AG04450 (cell line): ENCODE results near the gene NMNAT1. TPM values are rescaled to one million over a fixed set of nuclear protein-coding genes. Genes with fewer than 3 reads are reported as not detected.

Source experiments
- CTCF ChIA-PET: fragments of 300-600, 350-600 bp; formaldehyde crosslinking; extraction: SDS; loops from one replicate; lab custom pipeline; 2022; ENCODE audit warnings: antibody characterized with exemption, inconsistent platforms; lab: Charles Lee
- POLR2A ChIA-PET: fragments of 350-600 bp; formaldehyde crosslinking; extraction: SDS; loops from one replicate; lab custom pipeline; 2021; ENCODE audit warnings: antibody characterized with exemption, inconsistent platforms; lab: Yijun Ruan, JAX
- DNase-seq: peaks from one replicate; pipeline ENCODE4 v3.0.0-alpha.2; 2011; ENCODE audit warnings: low read depth, low spot score
- H3K27ac ChIP-seq: one replicate; pipeline ENCODE4 v1.5.1; 2012; ENCODE audit warnings: low read depth, low read length, control low read depth
- H3K27me3 ChIP-seq: one replicate; pipeline ENCODE4 v1.6.0; 2012; ENCODE audit warnings: low read length; ENCODE audit not compliant: control insufficient read depth, insufficient read depth
- H3K4me3 ChIP-seq: 2 replicates; pipeline ENCODE4 v1.5.1; 2011; ENCODE audit warnings: mild to moderate bottlenecking, low read depth, low read length, control low read depth
- H3K9me3 ChIP-seq: 2 replicates; pipeline ENCODE4 v1.5.1; 2012; ENCODE audit warnings: low read length; ENCODE audit not compliant: control insufficient read depth, insufficient read depth
- polyA plus RNA-seq: library from polyadenylated mRNA; depleted of rRNA; stranded (reverse); fragments of >200 nt; gene quantifications from 2 replicates; pipeline ENCODE4 v1.2.3, GENCODE V29; 2011
- TF ChIP-seq, protein P1 (sequence below): IDR thresholded peaks from 2 replicates; pipeline ENCODE4 v1.5.1; 2011; ENCODE audit warnings: low read depth, low read length, control low read depth, inconsistent platforms

Gene NMNAT1
- polyA plus RNA-seq, 1 experiment: 16.4 TPM

DNA sequence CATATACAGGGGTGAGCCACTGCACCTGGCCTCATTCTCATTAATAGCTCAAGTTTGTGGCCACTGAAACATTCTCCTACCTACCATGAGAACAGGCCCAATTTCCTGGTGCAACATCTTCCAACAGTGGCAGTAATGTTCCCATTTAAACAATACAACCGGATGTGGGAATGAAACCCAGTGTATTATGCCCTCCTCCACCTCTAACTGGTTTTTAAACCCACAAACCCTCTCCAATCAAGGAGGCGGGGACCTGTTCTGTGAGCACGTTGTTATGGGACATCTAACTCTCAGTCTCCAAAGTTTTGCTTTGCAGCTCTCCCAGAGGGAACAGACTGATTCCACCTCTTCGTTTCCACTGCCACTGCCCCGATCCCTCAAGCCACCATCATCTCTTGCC lies 35.8 kb upstream of the NMNAT1 start:
- POLR2A ChIA-PET: no interaction called here
- Histone ChIP-seq H3K9me3 (no peaks in the 10 kb centered on the region), H3K27ac (no peak overlapping the region), H3K4me3 (no peak overlapping the region), H3K27me3 (no peaks in the 10 kb centered on the region)
- no peak for DNase-seq
- TF ChIP-seq, protein P1, sequence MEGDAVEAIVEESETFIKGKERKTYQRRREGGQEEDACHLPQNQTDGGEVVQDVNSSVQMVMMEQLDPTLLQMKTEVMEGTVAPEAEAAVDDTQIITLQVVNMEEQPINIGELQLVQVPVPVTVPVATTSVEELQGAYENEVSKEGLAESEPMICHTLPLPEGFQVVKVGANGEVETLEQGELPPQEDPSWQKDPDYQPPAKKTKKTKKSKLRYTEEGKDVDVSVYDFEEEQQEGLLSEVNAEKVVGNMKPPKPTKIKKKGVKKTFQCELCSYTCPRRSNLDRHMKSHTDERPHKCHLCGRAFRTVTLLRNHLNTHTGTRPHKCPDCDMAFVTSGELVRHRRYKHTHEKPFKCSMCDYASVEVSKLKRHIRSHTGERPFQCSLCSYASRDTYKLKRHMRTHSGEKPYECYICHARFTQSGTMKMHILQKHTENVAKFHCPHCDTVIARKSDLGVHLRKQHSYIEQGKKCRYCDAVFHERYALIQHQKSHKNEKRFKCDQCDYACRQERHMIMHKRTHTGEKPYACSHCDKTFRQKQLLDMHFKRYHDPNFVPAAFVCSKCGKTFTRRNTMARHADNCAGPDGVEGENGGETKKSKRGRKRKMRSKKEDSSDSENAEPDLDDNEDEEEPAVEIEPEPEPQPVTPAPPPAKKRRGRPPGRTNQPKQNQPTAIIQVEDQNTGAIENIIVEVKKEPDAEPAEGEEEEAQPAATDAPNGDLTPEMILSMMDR: no peak
- CTCF ChIA-PET: interaction anchor here (0.9 kb wide), 1 partner anchor 33 kb away, joined by 3 read pairs; no protein-coding TSS in a partner anchor

DNA sequence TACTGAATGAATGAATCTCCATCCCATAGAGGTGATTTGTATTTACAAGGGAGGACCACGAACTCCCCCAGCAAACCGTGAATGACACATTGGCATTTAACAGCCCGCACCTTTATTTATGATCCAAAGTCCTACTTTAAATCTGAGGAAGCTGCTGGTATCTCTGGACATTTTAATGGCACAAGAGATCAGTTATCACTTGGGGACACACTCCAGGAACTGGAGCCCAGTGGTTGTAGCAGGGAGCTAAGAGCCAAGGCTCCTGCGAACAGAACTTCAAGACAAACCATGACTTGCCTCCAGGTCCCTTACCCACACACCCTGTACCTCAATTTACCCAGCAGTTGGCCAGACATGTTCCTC lies 34.4 kb upstream of the NMNAT1 start:
- Histone ChIP-seq H3K27me3 (no peaks in the 10 kb centered on the region), H3K27ac (no peak overlapping the region), H3K4me3 (peak overlapping the region; percentile 83), H3K9me3 (no peaks in the 10 kb centered on the region)
- POLR2A ChIA-PET: interaction anchor here (0.6 to 0.7 kb wide), 2 partner anchors 15 to 19 kb away, joined by 4 to 5 read pairs; no protein-coding TSS in a partner anchor
- TF ChIP-seq, protein P1: no peak
- DNase-seq: no peak
- CTCF ChIA-PET: no interaction called here

DNA sequence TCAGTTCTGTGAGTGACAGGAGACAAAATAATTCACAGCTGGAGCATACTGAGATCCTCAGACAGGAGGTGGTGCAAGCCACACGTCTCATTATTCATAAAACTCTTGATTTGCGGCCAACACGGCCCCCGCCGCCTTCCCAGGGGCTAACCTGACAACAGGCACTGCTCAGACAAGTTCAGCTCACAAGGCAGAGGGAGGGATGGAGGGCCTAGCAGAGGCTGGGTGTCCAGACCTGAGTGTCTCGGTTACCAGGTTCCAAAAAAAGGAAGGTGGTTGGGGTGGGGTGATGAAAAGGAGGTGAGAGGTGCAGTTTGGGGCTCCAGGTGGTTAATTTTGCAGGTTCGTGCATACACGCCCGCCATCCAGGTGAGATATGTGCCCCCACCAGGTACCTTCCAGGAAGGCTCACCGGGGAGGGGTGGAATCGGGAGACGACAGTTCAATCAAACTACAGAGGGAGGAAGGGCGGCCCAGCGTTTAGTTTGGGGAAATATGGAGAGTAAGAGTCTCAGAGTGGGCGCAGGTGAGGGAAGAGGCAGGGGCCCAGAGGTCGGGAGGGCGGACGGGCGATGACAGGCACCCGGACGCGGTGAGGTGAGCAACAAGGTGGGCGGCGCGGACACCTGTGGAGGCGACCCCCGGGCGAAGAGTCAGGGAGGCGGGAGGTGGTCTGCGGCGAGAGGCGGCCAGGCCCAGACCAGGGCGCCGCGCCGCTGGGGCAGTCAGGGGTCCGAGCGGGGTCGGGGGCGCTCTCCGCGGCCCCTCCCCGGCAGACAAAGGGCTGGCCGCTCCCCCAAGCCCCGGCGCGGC lies 33.8 kb upstream of the NMNAT1 start:
- ChIA-PET POLR2A (interaction anchor here (0.6 kb wide), 1 partner anchor 19 kb away, joined by 4 read pairs; no protein-coding TSS in a partner anchor), CTCF (no interaction called here)
- peak overlapping the region; percentile 83 for H3K4me3 ChIP-seq
- H3K27me3 ChIP-seq: no peaks in the 10 kb centered on the region
- no peak for DNase-seq
- TF ChIP-seq, protein P1: no peak
- H3K27ac ChIP-seq: no peak overlapping the region
- H3K9me3 ChIP-seq: no peaks in the 10 kb centered on the region

DNA sequence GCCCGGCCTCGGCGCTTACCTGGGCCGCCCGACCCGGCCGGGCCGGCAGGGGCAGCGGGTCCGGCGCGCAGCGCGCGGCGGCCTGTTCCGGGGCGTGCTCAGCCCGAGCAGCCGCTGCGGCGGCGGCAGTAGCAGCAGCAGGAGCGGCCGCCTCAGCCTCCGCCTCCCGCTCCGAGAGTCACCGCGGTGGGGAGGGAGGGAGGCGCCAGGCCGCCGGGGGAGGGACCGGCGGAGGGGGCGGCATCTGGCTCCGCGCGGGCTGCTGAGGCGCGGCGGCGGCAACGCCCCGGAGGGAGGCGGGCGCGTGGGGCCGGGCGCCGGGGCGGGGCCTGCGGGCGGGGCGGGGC lies 33.2 kb upstream of the NMNAT1 start, which contains the start of gene CTNNBIP1:
Gene CTNNBIP1, minus strand, starts transcription at position 194 of the 347 bp plus-strand sequence. CDS start 38,205 bp downstream, outside the sequence.
- Histone ChIP-seq H3K9me3 (no peaks in the 10 kb centered on the region), H3K27ac (peak within 1 kb of the TSS; percentile 78), H3K4me3 (peak within 1 kb of the TSS; percentile 83), H3K27me3 (no peaks in the 10 kb centered on the region)
- ChIA-PET CTCF (interaction anchor here (1.2 kb wide), 1 partner anchor 35 kb away, joined by 3 read pairs; no protein-coding TSS in a partner anchor), POLR2A (interaction anchor here (0.8 kb wide), 1 partner anchor 39 kb away, joined by 3 read pairs; no protein-coding TSS in a partner anchor)
- DNase-seq: no peak
- TF ChIP-seq, protein P1: no peak
